H1 (cell line): Measurements from ENCODE around the gene HSF4. TPM values are rescaled to one million over a fixed set of nuclear protein-coding genes. Genes with fewer than 3 reads are reported as not detected.

Experiments
- CTCF ChIA-PET: fragments of 300-600 bp; sonication (Branson Sonifier 250); formaldehyde crosslinking; loops from one replicate; lab custom pipeline; 2021; ENCODE audit not compliant: partially characterized antibody; lab: Charles Lee
- POLR2A ChIA-PET: fragments of 300-600 bp; sonication (Branson Sonifier 250); formaldehyde crosslinking; loops from one replicate; lab custom pipeline; 2021; ENCODE audit warnings: inconsistent platforms; ENCODE audit not compliant: partially characterized antibody; lab: Charles Lee
- DNase-seq, 2 experiments: peaks; one replicate each; pipeline versions ENCODE4 v3.0.0 to v3.0.0-alpha.2; 2010 to 2022; ENCODE audit warnings: low spot score in 2 of 2, low read depth in 1 of 2, mixed read lengths in 1 of 2
- FAIRE-seq: peaks from 2 replicates; lab custom pipeline; 2011; peaks lifted over from hg19 to GRCh38; lab: Jason Lieb, UNC
- H2AFZ ChIP-seq: 2 replicates; pipeline ENCODE4 v1.8.1; 2012; ENCODE audit warnings: low read length, inconsistent platforms
- H2AK5ac ChIP-seq: 2 replicates; pipeline ENCODE4 v1.6.1; 2013; ENCODE audit warnings: low read depth, low read length
- H2BK120ac ChIP-seq: replicated peaks from 2 replicates; pipeline ENCODE3; 2013; ENCODE audit warnings: low read depth, low read length, inconsistent platforms
- H2BK12ac ChIP-seq: 2 replicates; pipeline ENCODE4 v1.6.1; 2013; ENCODE audit warnings: low read depth, low read length
- H2BK15ac ChIP-seq: 2 replicates; pipeline ENCODE4 v1.6.1; 2013; ENCODE audit warnings: low read length
- H2BK20ac ChIP-seq: 2 replicates; pipeline ENCODE4 v1.6.1; 2013; ENCODE audit warnings: low read length
- H2BK5ac ChIP-seq: 2 replicates; pipeline ENCODE4 v1.6.1; 2013; ENCODE audit warnings: low read depth, low read length
- H3K14ac ChIP-seq: 2 replicates; pipeline ENCODE4 v1.6.1; 2013; ENCODE audit warnings: inconsistent platforms; ENCODE audit not compliant: insufficient read length
- H3K18ac ChIP-seq: 2 replicates; pipeline ENCODE4 v1.6.1; 2013; ENCODE audit warnings: low read length; ENCODE audit errors: extremely low read depth
- H3K23ac ChIP-seq: 2 replicates; pipeline ENCODE4 v1.6.1; 2013; ENCODE audit warnings: inconsistent platforms; ENCODE audit not compliant: insufficient read length
- H3K23me2 ChIP-seq: 2 replicates; pipeline ENCODE4 v1.6.1; 2013; ENCODE audit warnings: low read depth, low read length
- H3K27ac ChIP-seq: 2 replicates; pipeline ENCODE4 v1.6.1; 2011; ENCODE audit warnings: low read depth, low read length, inconsistent platforms
- H3K27me3 ChIP-seq, 4 experiments: replicated peaks in 1 of 4; 1 replicate in 1 of 4; 2 replicates in 3 of 4; pipeline versions ENCODE4 v1.6.1 to v1.8.1; 2011 to 2013; ENCODE audit warnings: low read length in 3 of 4, mild to moderate bottlenecking in 3 of 4, inconsistent platforms in 2 of 4, mixed read lengths in 2 of 4, moderate library complexity in 1 of 4; ENCODE audit not compliant: control insufficient read depth in 3 of 4, insufficient read depth in 3 of 4; ENCODE audit errors: extremely low read depth in 1 of 4
- H3K36me3 ChIP-seq, 4 experiments: 2 replicates each; pipeline versions ENCODE4 v1.6.1 to v1.8.1; 2011 to 2013; ENCODE audit warnings: mild to moderate bottlenecking in 4 of 4, low read length in 3 of 4, moderate library complexity in 2 of 4, control low read depth in 1 of 4, inconsistent platforms in 1 of 4; ENCODE audit not compliant: insufficient read depth in 4 of 4, control insufficient read depth in 2 of 4
- H3K4ac ChIP-seq: replicated peaks from 2 replicates; pipeline ENCODE3; 2013; ENCODE audit warnings: low read length, low read depth, mixed read lengths, inconsistent platforms; ENCODE audit not compliant: insufficient read length
- H3K4me1 ChIP-seq, 4 experiments: replicated peaks in 1 of 4; 1 replicate in 1 of 4; 2 replicates in 3 of 4; pipeline versions ENCODE4 v1.6.1 to v1.8.1; 2011 to 2013; ENCODE audit warnings: low read length in 3 of 4, inconsistent platforms in 2 of 4, mixed read lengths in 1 of 4; ENCODE audit not compliant: insufficient read depth in 4 of 4, control insufficient read depth in 3 of 4
- H3K4me2 ChIP-seq, 2 experiments: 2 replicates each; pipeline versions ENCODE4 v1.6.1 to v1.8.1; 2011 to 2013; ENCODE audit warnings: low read depth in 2 of 2, low read length in 2 of 2, control low read depth in 1 of 2, inconsistent platforms in 1 of 2, mild to moderate bottlenecking in 1 of 2; ENCODE audit not compliant: insufficient read depth in 1 of 2
- H3K4me3 ChIP-seq, 4 experiments: fragments of 200-600, 300-600 bp in 1 of 4; sonication (generic), shearing (Covaris generic), sonication (Bioruptor Twin) in 1 of 4; 2 replicates each; pipeline versions ENCODE4 v1.5.1 to v1.8.1; 2011 to 2016; ENCODE audit warnings: low read length in 4 of 4, low read depth in 3 of 4, control low read depth in 2 of 4, inconsistent platforms in 2 of 4, mild to moderate bottlenecking in 2 of 4, mixed read lengths in 1 of 4, moderate library complexity in 1 of 4; ENCODE audit not compliant: insufficient read depth in 2 of 4; ENCODE audit errors: extremely low read depth in 1 of 4
- H3K56ac ChIP-seq: replicated peaks from 2 replicates; pipeline ENCODE3; 2013; ENCODE audit warnings: low read depth, mild to moderate bottlenecking, mixed read lengths, low read length, inconsistent platforms; ENCODE audit not compliant: insufficient read length
- H3K79me1 ChIP-seq: 2 replicates; pipeline ENCODE4 v1.6.1; 2013; ENCODE audit warnings: low read depth, low read length, control low read depth
- H3K79me2 ChIP-seq, 2 experiments: 2 replicates each; pipeline versions ENCODE4 v1.6.1 to v1.8.1; 2012 to 2013; ENCODE audit warnings: low read length in 2 of 2, mild to moderate bottlenecking in 2 of 2, inconsistent platforms in 1 of 2; ENCODE audit not compliant: insufficient read depth in 2 of 2, control insufficient read depth in 1 of 2
- H3K9ac ChIP-seq, 4 experiments: replicated peaks in 1 of 4; 1 replicate in 1 of 4; 2 replicates in 3 of 4; pipeline versions ENCODE4 v1.6.1 to v1.8.1; 2011 to 2013; ENCODE audit warnings: low read depth in 3 of 4, low read length in 3 of 4, control low read depth in 2 of 4, mild to moderate bottlenecking in 2 of 4, moderate library complexity in 2 of 4, inconsistent platforms in 1 of 4; ENCODE audit errors: extremely low read depth in 1 of 4
- H3K9me3 ChIP-seq, 2 experiments: 2 replicates each; pipeline versions ENCODE4 v1.6.1 to v1.8.1; 2012 to 2013; ENCODE audit warnings: mild to moderate bottlenecking in 2 of 2, moderate library complexity in 2 of 2, control low read depth in 1 of 2, inconsistent platforms in 1 of 2, low read depth in 1 of 2, low read length in 1 of 2, mixed read lengths in 1 of 2; ENCODE audit not compliant: insufficient read depth in 2 of 2
- H4K20me1 ChIP-seq, 2 experiments: replicated peaks in 1 of 2; 2 replicates each; pipeline versions ENCODE3 to v1.8.1; 2011 to 2013; ENCODE audit warnings: inconsistent platforms in 2 of 2, low read length in 2 of 2, mild to moderate bottlenecking in 1 of 2; ENCODE audit not compliant: insufficient read depth in 2 of 2, control insufficient read depth in 1 of 2
- H4K5ac ChIP-seq: 2 replicates; pipeline ENCODE4 v1.6.1; 2013; ENCODE audit warnings: low read length, low read depth, mixed read lengths, inconsistent platforms; ENCODE audit not compliant: insufficient read length
- H4K8ac ChIP-seq: 2 replicates; pipeline ENCODE4 v1.8.0; 2013; ENCODE audit warnings: mild to moderate bottlenecking, moderate library complexity, low read length, inconsistent platforms; ENCODE audit not compliant: insufficient read depth; ENCODE audit errors: extremely low read depth
- H4K91ac ChIP-seq: replicated peaks from 2 replicates; pipeline ENCODE3; 2013; ENCODE audit warnings: low read length, mixed read lengths, inconsistent platforms; ENCODE audit not compliant: insufficient read length
- GABPA ChIP-seq: IDR thresholded peaks from 2 replicates; pipeline ENCODE4 v1.6.1; 2011; ENCODE audit warnings: mild to moderate bottlenecking, low read length, moderate library complexity, borderline replicate concordance; ENCODE audit not compliant: insufficient read depth
- SP2 ChIP-seq: IDR thresholded peaks from 2 replicates; pipeline ENCODE4 v1.6.1; 2012; ENCODE audit warnings: mild to moderate bottlenecking, low read length, inconsistent platforms
- SP4 ChIP-seq: IDR thresholded peaks from 2 replicates; pipeline ENCODE4 v1.6.1; 2012; ENCODE audit warnings: low read length, inconsistent platforms
- WGBS, 2 experiments: shearing (Covaris generic) in 1 of 2; methylation state at CpG; one replicate each; pipeline versions ENCODE4 v1.1.6 to v1.1.7; 2013 to 2015; ENCODE audit warnings: low lambda C conversion rate in 2 of 2, mixed read lengths in 2 of 2, inconsistent platforms in 1 of 2, low coverage in 1 of 2, missing lambda C conversion rate in 1 of 2; ENCODE audit not compliant: insufficient replicate concordance in 2 of 2, insufficient coverage in 1 of 2, insufficient read length in 1 of 2; ENCODE audit errors: extremely low coverage in 1 of 2, missing lambda C conversion rate in 1 of 2; 5-methylcytosine and 5-hydroxymethylcytosine counted together
- polyA plus RNA-seq, 7 experiments: library from polyadenylated mRNA; depleted of rRNA in 3 of 7; stranded (reverse) in 5 of 7; unstranded in 2 of 7; fragments of >200 nt in 5 of 7; fragments of 200-250 nt in 2 of 7; gene quantifications; 1 replicate in 5 of 7; 2 replicates in 1 of 7; 4 replicates in 1 of 7; pipeline versions ENCODE4 v1.2.1 to v1.2.3, GENCODE V29; 2011 to 2013; ENCODE audit warnings: missing spikeins in 2 of 7, mixed read lengths in 2 of 7
- total RNA-seq: library from RNA; stranded (reverse); fragmentation: NEBNext Ultra II Directional; extraction: Animal tissue kit (Norgen Biotek cat#: 25700); gene quantifications from 2 replicates; pipeline ENCODE4 v1.2.1, GENCODE V29; 2021
- TF ChIP-seq, protein P1 (sequence below): IDR thresholded peaks from 2 replicates; pipeline ENCODE4 v1.6.1; 2012; ENCODE audit warnings: low read length, inconsistent platforms

The HSF4 gene
- total and polyA plus RNA-seq, 2 of the 8 experiments (the other 6 are each of a cell fraction or from before 2014, with no cell fraction given), result 0.14 TPM; not detected in 1

GRCh38 chr16:67211674-67212073 lies 47.1 kb downstream of the HSF4 start:
- no peak overlapping the region for H3K14ac ChIP-seq
- H2AFZ ChIP-seq, result no peak overlapping the region
- H2AK5ac ChIP-seq, result no peak overlapping the region
- H3K27me3 ChIP-seq, result peaks cover 0 to 12% (median 8%) of the 10 kb centered on the region in 4 experiments; a peak in 4 of 7 replicates
- no peak overlapping the region for H2BK5ac ChIP-seq
- no peak overlapping the region for H2BK20ac ChIP-seq
- no peak overlapping the region for H2BK120ac ChIP-seq
- no peaks in the 10 kb centered on the region for H3K9me3 ChIP-seq
- H4K8ac ChIP-seq, result no peak overlapping the region
- no peak overlapping the region for H4K91ac ChIP-seq
- H3K56ac ChIP-seq, result no peak overlapping the region
- H3K4me2 ChIP-seq, result no peak overlapping the region
- H2BK12ac ChIP-seq, result no peak overlapping the region
- H2BK15ac ChIP-seq, result no peak overlapping the region
- no peak for TF ChIP-seq SP4
- TF ChIP-seq, protein P1, sequence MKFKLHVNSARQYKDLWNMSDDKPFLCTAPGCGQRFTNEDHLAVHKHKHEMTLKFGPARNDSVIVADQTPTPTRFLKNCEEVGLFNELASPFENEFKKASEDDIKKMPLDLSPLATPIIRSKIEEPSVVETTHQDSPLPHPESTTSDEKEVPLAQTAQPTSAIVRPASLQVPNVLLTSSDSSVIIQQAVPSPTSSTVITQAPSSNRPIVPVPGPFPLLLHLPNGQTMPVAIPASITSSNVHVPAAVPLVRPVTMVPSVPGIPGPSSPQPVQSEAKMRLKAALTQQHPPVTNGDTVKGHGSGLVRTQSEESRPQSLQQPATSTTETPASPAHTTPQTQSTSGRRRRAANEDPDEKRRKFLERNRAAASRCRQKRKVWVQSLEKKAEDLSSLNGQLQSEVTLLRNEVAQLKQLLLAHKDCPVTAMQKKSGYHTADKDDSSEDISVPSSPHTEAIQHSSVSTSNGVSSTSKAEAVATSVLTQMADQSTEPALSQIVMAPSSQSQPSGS, result no peak
- no peak for TF ChIP-seq SP2
- no peak for TF ChIP-seq GABPA
- TF ChIP-seq, all 59 proteins: peak for 0
- DNase-seq (no peak), FAIRE-seq (no peak)
- Histone ChIP-seq H3K18ac (no peak overlapping the region), H3K36me3 (no peaks in the 10 kb centered on the region), H3K4me1 (peaks cover 0 to 10% (median 1%) of the 10 kb centered on the region in 4 experiments; a peak in 2 of 7 replicates), H3K4me3 (no peak overlapping the region), H3K79me2 (no peaks in the 10 kb centered on the region), H4K20me1 (no peaks in the 10 kb centered on the region), H3K27ac (no peak overlapping the region), H3K9ac (no peak overlapping the region), H3K79me1 (no peaks in the 10 kb centered on the region), H3K23me2 (no peaks in the 10 kb centered on the region), H3K23ac (no peak overlapping the region), H3K4ac (no peak overlapping the region), H4K5ac (no peak overlapping the region)
- POLR2A ChIA-PET, result interaction anchor here (0.9 to 1.0 kb wide), 2 partner anchors 13 to 246 kb away, joined by 3 read pairs; no protein-coding TSS in a partner anchor
- WGBS, 2 experiments, result 82% methylated on average over 7 of the region's 7 CpGs; no CpG with 5 or more reads in 1 of the 2 experiments
- CTCF ChIA-PET, result interaction anchor here (0.6 to 8.9 kb wide), 8 partner anchors 9 to 193 kb away, joined by 3 to 111 read pairs (median 4); partner anchors contain the start of genes E2F4, ELMO3, NOL3 and TMEM208
